Measurements from ENCODE around the gene ABCC8. TPM values are rescaled to one million over a fixed set of nuclear protein-coding genes. Genes with fewer than 3 reads are reported as not detected.

ABCC8 gene
- total RNA-seq, 1 experiment from 2014 or later, result not detected

GRCh38 chr11:17405232-17406005 is 71.2 kb downstream of the ABCC8 start:
- peak; percentile 78 for DNase-seq (ENCODE audit: low spot score)

DNA sequence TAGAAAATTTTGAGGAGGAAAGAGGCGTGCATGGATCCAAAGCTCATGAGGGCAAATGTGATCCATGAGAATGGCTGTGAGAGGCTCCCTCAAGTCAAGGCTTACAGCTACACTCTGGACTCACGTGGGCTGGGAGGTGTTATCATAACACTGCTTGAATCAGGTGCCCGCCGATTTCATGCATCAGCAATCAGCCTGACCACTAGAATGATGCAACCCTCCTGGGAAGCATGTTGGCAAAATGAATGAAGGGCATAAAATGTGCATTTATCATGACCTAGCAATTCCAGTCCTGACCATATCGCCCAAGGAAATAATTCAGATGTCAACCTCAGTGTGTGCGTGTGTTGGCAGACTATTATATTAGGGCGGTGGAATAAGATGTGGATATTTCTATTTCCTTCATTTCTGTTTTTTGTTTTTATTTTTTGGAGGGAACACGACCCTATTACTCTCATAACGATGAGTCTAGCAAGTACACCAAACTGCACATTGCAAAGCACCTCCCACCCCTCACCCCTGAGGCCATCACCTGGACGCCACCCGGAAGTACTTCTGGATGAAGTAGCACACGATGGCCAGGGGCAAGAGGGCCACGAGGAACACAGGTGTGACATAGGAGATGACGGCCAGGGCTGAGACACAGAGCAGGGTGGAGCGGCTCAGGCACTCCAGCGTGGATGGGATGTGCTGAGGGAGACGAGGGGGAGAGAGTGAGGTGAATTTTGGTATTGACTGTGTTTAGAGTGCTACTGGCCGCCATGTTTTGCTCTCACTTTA is 72.5 kb downstream of the ABCC8 start:
- peak; percentile 60 for DNase-seq (ENCODE audit: low spot score)

GRCh38 chr11:17402486-17402885 is 74.2 kb downstream of the ABCC8 start:
- no peak for DNase-seq (ENCODE audit: low spot score)

DNA sequence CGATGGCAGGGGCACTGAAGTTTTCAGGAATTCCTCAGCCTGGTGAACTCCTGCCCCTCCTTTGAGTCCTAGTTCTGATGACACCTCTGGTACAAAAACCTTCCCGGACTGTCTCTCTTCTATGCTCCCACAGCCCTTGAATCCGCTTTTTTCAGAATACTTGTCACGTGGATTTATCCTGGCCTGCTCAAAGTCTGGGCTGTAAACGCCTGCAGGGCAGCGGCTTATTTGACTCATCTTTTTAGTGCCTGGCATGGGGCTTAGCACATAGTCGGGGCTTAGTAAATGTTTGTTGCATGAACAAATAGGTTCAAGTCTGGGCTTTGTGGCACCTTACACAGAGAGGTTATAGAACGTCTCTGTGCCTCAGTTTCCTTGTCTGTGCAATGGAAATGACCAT is 74.8 kb downstream of the ABCC8 start:
- no peak for DNase-seq (ENCODE audit: low spot score)

DNA sequence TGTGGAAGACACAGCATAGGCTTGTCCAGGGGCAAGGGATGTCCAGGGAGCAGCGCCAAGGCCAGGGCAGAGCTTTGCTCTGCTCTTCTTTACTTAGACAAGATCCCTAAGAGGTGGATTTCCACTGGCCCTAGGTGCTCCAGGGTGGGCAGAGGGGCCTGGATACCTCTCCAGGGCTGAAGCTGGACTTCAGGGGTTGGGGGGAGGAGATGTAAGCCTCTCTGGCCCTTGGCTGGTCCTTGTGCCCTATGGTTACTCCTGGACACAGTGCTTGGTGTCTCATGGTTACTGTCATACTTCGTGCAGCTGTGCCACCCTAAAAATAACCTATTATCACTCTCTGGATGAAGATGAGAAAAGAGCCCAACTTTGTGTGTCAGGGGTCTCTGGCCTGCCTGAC is 75.3 kb downstream of the ABCC8 start:
- DNase-seq (ENCODE audit: low spot score), result no peak

- DNase-seq (ENCODE audit: low spot score), result no peak
Observed at GRCh38 chr11:17400048-17400775, 76.4 kb downstream of the ABCC8 start.

DNA sequence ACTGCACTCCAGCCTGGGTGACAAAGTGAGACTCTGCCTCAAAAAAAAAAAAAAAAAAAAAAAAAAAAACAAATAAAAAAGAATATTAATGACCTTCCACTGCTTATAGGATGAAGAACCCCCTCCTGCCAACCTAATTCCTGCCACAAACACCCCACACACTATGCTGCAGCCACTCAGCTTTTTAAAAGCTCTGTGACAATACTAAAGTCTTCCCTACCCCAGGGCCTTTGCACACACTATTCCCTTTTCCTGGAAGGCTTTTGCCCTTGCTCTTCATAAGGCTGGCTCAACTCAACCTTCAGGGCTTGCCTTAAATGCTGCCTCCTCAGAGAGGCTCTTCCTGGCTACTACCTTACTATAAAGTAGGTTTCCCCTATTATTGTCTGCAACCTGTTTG is 77.4 kb downstream of the ABCC8 start:
- DNase-seq (ENCODE audit: low spot score), result no peak

- DNase-seq (ENCODE audit: low spot score), result no peak
Observed at GRCh38 chr11:17397311-17398002, 79.2 kb downstream of the ABCC8 start.

- DNase-seq (ENCODE audit: low spot score), result no peak
Observed at GRCh38 chr11:17396598-17397310, 79.9 kb downstream of the ABCC8 start.

GRCh38 chr11:17395978-17396377 is 80.7 kb downstream of the ABCC8 start:
- no peak for DNase-seq (ENCODE audit: low spot score)

DNA sequence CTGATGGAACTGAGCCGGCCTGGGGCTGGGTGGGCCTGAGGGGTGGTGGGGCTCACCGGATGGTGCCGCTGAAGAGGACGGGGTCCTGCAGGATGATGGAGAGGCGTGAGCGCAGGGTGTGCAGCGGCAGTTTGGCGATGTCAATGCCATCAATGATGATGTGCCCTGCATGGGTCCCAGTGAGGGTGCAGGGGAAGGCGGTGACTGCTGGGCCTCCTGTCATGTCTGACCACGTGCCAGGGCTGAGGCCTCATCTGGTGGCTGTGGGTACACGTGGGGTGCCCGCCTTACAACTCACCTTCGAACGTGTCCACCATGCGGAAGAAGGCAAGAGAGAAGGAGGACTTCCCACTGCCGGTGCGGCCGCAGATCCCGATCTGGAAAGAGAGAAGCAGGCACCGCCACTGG is 81.1 kb downstream of the ABCC8 start:
- no peak for DNase-seq (ENCODE audit: low spot score)

DNA sequence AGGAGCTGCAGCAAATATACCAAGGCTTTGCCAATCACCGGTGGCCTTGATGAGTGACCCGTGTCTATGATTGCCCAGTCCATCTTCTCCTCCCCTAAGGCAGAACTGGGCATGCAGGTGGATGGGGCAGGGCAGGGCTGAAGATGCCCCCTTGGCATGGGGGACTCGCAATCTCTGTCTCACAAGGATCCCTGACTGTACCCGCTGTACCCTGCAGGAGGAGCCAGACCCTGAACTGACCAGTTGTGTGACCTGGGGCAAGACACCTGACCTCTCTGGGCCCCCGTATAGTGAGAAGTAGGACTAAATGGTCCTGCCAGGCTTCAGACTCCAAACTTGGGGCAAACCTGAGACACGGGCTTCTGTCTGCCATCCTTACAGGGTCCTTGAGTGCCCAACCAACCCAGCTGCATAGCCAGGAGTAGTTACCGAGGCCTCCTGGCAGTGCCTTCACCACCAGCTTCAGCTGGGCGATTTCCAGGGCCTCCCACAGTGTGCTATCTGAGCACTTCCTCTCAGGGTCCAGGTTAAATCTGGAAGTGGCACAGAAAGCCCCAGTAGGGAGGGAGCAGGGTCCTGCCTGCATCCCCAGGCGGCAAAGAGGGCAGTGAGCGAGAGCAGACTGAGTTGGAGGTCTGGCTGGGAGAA is 81.8 kb downstream of the ABCC8 start:
- no peak for DNase-seq (ENCODE audit: low spot score)

GRCh38 chr11:17393472-17393871 is 83.2 kb downstream of the ABCC8 start:
- DNase-seq (ENCODE audit: low spot score), result no peak

DNA sequence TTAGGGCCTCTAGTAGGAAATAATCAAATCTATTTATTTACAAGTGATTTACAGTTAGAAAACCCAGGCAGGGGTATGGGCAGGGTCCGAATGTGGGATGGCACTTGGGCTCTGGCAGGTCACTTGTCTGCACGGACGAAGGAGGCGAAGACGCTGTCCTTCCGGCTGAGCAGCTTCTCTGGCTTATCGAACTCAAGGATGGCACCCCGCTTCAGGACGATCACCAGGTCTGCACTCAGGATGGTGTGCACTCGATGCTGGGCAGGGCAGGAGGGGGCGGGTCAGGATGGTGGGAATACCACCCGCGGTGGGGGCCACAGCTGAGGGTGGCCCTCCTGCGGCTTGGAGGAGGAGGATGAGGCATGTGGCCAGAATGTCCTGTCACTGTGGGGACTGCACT is 83.8 kb downstream of the ABCC8 start:
- no peak for DNase-seq (ENCODE audit: low spot score)

- DNase-seq (ENCODE audit: low spot score), result no peak
Observed at GRCh38 chr11:17391493-17392355, 84.9 kb downstream of the ABCC8 start.

GRCh38 chr11:17389957-17390649 is 86.5 kb downstream of the ABCC8 start:
- DNase-seq (ENCODE audit: low spot score), result no peak

- DNase-seq (ENCODE audit: low spot score), result peak; percentile 60
Observed at GRCh38 chr11:17389211-17389956, 87.3 kb downstream of the ABCC8 start.

DNA sequence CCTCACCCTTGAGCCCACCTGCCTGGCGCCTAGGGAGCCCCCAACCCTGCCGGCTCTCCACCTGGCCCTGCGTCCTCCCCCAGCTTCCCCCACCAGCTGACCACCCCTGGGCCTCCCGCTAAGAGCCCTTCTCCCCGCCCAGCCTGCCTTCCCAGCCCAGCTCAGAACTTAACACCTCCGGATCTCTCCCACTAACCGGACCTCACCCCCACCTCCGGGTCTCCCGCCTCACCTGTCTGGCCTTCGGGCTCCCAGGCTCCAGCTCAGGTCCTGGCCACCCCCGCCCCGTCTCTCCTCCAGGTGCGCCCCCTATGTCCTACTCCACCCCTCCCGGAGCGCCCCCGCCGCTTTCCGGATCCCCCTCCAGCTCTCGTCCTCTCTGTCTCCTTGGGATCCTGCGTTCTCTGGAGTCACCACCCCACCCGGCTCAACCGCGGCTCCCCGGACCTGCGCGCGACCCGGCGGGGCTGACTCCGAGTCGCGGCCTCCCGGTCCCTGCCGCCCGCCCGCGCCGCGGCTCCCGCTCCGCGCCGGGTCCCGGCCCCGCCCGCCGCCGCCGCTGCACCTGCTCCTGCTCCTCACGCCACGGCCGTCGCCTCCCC is 87.9 kb downstream of the ABCC8 start, which contains the start of gene KCNJ11:
Gene KCNJ11 (minus strand): TSS at position 51 of the 602 bp plus-strand sequence. CDS start 568 bp downstream, outside the sequence.
- DNase-seq (ENCODE audit: low spot score), result no peak

Data from A172 (cell line).